ENCODE measurements around the gene NPFF.

DNA sequence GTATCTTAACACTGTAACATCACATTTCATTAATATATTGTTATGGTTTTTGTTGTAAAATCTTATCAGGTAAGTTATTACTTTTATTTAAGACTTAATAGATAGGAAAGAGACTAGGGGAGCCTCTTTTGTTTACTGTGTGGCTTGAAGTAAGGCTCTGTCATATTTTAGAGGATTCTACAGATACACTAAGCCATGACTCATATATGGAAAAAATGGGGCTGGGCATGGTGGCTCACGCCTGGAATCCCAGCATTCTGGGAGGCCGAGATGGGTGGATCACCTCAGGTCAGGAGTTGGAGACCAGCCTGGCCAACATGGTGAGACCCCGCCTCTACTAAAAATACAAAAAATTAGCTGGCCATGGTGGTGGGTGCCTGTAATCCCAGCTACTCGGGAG, 23.6 kb upstream of the NPFF start:
- TF ChIP-seq POLR2A (IDR thresholded peaks at IDR 0.05) (no peak), POLR2AphosphoS5 (IDR thresholded peaks at IDR 0.05; ENCODE audit: insufficient read depth in 1 of 2, low read depth in 1 of 2) (no peak)
- TF ChIP-seq, protein P1, sequence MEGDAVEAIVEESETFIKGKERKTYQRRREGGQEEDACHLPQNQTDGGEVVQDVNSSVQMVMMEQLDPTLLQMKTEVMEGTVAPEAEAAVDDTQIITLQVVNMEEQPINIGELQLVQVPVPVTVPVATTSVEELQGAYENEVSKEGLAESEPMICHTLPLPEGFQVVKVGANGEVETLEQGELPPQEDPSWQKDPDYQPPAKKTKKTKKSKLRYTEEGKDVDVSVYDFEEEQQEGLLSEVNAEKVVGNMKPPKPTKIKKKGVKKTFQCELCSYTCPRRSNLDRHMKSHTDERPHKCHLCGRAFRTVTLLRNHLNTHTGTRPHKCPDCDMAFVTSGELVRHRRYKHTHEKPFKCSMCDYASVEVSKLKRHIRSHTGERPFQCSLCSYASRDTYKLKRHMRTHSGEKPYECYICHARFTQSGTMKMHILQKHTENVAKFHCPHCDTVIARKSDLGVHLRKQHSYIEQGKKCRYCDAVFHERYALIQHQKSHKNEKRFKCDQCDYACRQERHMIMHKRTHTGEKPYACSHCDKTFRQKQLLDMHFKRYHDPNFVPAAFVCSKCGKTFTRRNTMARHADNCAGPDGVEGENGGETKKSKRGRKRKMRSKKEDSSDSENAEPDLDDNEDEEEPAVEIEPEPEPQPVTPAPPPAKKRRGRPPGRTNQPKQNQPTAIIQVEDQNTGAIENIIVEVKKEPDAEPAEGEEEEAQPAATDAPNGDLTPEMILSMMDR (IDR thresholded peaks at IDR 0.05), result no peak
